OCI-LY3 (cell line): ENCODE results near the gene ITIH3.

Experiments used
- EZH2phosphoT487 ChIP-seq: fragments of 200-600 bp; shearing (Covaris generic); IDR thresholded peaks from 2 replicates; pipeline ENCODE4 v1.6.1; 2018; ENCODE audit warnings: antibody characterized with exemption, mixed run types, low read depth
- TF ChIP-seq, protein P1 (sequence below): fragments of 200-600, 300-600 bp; sonication (generic); IDR thresholded peaks from 2 replicates; pipeline ENCODE4 v1.5.1; 2014; ENCODE audit warnings: antibody characterized with exemption, low read length, low read depth

GRCh38 chr3:52856666-52857065, 62.1 kb downstream of the ITIH3 start:
- TF ChIP-seq, protein P1, sequence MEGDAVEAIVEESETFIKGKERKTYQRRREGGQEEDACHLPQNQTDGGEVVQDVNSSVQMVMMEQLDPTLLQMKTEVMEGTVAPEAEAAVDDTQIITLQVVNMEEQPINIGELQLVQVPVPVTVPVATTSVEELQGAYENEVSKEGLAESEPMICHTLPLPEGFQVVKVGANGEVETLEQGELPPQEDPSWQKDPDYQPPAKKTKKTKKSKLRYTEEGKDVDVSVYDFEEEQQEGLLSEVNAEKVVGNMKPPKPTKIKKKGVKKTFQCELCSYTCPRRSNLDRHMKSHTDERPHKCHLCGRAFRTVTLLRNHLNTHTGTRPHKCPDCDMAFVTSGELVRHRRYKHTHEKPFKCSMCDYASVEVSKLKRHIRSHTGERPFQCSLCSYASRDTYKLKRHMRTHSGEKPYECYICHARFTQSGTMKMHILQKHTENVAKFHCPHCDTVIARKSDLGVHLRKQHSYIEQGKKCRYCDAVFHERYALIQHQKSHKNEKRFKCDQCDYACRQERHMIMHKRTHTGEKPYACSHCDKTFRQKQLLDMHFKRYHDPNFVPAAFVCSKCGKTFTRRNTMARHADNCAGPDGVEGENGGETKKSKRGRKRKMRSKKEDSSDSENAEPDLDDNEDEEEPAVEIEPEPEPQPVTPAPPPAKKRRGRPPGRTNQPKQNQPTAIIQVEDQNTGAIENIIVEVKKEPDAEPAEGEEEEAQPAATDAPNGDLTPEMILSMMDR, result no peak
- no peak for TF ChIP-seq EZH2phosphoT487
